ENCODE data around the gene MYADM.

MYADM gene

DNA sequence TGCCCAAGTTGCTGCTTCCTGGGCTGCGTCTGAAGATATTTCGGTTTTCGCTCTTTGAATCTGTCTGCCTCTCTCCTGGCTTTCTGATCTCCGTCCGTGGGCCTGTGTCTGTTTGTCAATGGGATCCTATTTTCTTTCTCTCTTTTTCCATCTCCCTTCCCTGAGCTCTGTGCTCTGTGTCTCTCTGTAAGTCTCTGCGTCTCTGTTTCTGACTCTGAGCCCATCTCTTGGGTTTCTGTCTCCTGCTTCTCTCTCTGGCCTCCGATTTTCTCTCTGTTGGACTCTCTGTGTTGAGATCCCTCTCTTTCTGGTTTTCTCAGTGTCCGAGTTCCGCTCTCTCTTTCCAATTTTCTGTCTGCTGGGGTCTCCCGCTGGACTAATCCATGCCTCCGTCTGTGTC, 16.1 kb downstream of the MYADM start:
- peaks cover 7% of the 10 kb centered on the region for H3K4me1 ChIP-seq (ENCODE audit: control insufficient read depth, low read length)
- no peaks in the 10 kb centered on the region for H3K9me3 ChIP-seq (ENCODE audit: control insufficient read depth, insufficient read depth, low read length)
- H3K9me2 ChIP-seq (replicated peaks; ENCODE audit: control insufficient read depth, low read length), result no peaks in the 10 kb centered on the region
- TF ChIP-seq, protein P1, sequence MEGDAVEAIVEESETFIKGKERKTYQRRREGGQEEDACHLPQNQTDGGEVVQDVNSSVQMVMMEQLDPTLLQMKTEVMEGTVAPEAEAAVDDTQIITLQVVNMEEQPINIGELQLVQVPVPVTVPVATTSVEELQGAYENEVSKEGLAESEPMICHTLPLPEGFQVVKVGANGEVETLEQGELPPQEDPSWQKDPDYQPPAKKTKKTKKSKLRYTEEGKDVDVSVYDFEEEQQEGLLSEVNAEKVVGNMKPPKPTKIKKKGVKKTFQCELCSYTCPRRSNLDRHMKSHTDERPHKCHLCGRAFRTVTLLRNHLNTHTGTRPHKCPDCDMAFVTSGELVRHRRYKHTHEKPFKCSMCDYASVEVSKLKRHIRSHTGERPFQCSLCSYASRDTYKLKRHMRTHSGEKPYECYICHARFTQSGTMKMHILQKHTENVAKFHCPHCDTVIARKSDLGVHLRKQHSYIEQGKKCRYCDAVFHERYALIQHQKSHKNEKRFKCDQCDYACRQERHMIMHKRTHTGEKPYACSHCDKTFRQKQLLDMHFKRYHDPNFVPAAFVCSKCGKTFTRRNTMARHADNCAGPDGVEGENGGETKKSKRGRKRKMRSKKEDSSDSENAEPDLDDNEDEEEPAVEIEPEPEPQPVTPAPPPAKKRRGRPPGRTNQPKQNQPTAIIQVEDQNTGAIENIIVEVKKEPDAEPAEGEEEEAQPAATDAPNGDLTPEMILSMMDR (IDR thresholded peaks at IDR 0.05; ENCODE audit: low read depth, low read length, poor library complexity, severe bottlenecking), result no peak
- no peak for TF ChIP-seq EZH2phosphoT487 (IDR thresholded peaks at IDR 0.05; ENCODE audit: borderline replicate concordance, low read length)
- no peaks in the 10 kb centered on the region for H3K36me3 ChIP-seq (ENCODE audit: control insufficient read depth, low read length)
- H3K27me3 ChIP-seq (ENCODE audit: control insufficient read depth, low read length), result peaks cover 26% of the 10 kb centered on the region
- no peaks in the 10 kb centered on the region for H4K20me1 ChIP-seq (ENCODE audit: control insufficient read depth, insufficient read depth, low read depth, low read length)
- H3K4me3 ChIP-seq (ENCODE audit: low read length), result no peak overlapping the region
- H3F3A ChIP-seq (ENCODE audit: control insufficient read depth, insufficient read depth), result no peaks in the 10 kb centered on the region
- H3K27ac ChIP-seq (ENCODE audit: low read depth, low read length), result no peak overlapping the region
- no peaks in the 10 kb centered on the region for H3K79me2 ChIP-seq (ENCODE audit: control insufficient read depth, low read length)
- H3K4me2 ChIP-seq (ENCODE audit: low read length), result no peak overlapping the region

DNA sequence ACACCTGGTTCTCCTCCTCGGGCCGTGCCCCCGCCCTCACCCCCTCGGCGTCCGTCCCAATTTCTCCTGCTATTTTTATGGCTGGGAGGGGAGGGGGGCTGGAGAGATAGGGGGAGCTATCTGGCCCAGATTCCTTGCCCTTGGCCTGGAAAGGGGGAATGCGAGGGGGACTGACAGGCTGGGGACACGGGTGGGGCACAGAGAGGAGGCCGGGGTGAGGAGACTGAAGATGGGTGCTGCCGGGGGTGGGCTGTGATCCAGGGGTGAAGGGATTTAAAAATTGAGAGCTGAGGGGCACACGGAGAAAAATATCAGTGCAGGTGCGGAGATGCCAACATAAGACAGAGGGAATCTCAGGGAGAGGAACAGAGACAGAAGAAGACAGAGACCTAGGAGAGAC, 16.6 kb downstream of the MYADM start:
- Histone ChIP-seq H3K9me3 (ENCODE audit: control insufficient read depth, insufficient read depth, low read length) (no peaks in the 10 kb centered on the region), H4K20me1 (ENCODE audit: control insufficient read depth, insufficient read depth, low read depth, low read length) (no peaks in the 10 kb centered on the region), H3K36me3 (ENCODE audit: control insufficient read depth, low read length) (no peaks in the 10 kb centered on the region), H3K27me3 (ENCODE audit: control insufficient read depth, low read length) (peaks cover 26% of the 10 kb centered on the region), H3K4me3 (ENCODE audit: low read length) (no peak overlapping the region), H3F3A (ENCODE audit: control insufficient read depth, insufficient read depth) (no peaks in the 10 kb centered on the region), H3K9me2 (replicated peaks; ENCODE audit: control insufficient read depth, low read length) (no peaks in the 10 kb centered on the region), H3K27ac (ENCODE audit: low read depth, low read length) (no peak overlapping the region), H3K4me1 (ENCODE audit: control insufficient read depth, low read length) (peaks cover 7% of the 10 kb centered on the region), H3K4me2 (ENCODE audit: low read length) (no peak overlapping the region), H3K79me2 (ENCODE audit: control insufficient read depth, low read length) (no peaks in the 10 kb centered on the region)
- TF ChIP-seq EZH2phosphoT487 (IDR thresholded peaks at IDR 0.05; ENCODE audit: borderline replicate concordance, low read length), result no peak

DNA sequence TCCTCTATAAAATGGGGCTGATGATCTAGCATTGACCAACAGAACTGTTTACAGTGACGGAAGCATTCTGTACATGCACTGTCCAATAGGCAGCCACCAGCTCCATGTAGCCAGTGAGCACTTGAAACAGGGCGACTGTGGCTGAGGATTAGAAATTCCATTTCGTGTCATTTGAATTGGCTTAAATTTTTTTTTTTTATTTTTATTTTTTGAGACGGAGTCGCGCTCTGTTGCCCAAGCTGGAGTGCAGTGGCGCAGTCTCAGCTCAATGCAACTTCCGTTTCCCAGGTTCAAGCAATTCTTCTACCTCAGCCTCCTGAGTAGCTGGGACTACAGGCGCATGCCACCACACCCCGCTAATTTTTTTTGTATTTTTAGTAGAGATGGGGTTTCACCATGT, 17.4 kb downstream of the MYADM start:
- Histone ChIP-seq H4K20me1 (ENCODE audit: control insufficient read depth, insufficient read depth, low read depth, low read length) (no peaks in the 10 kb centered on the region), H3K9me3 (ENCODE audit: control insufficient read depth, insufficient read depth, low read length) (no peaks in the 10 kb centered on the region), H3K27ac (ENCODE audit: low read depth, low read length) (no peak overlapping the region), H3K4me1 (ENCODE audit: control insufficient read depth, low read length) (peaks cover 7% of the 10 kb centered on the region), H3K79me2 (ENCODE audit: control insufficient read depth, low read length) (no peaks in the 10 kb centered on the region), H3K27me3 (ENCODE audit: control insufficient read depth, low read length) (peaks cover 26% of the 10 kb centered on the region), H3F3A (ENCODE audit: control insufficient read depth, insufficient read depth) (no peaks in the 10 kb centered on the region), H3K4me3 (ENCODE audit: low read length) (no peak overlapping the region), H3K4me2 (ENCODE audit: low read length) (no peak overlapping the region), H3K9me2 (replicated peaks; ENCODE audit: control insufficient read depth, low read length) (no peaks in the 10 kb centered on the region), H3K36me3 (ENCODE audit: control insufficient read depth, low read length) (no peaks in the 10 kb centered on the region)
- no peak for TF ChIP-seq EZH2phosphoT487 (IDR thresholded peaks at IDR 0.05; ENCODE audit: borderline replicate concordance, low read length)
- TF ChIP-seq, protein P1 (IDR thresholded peaks at IDR 0.05; ENCODE audit: low read depth, low read length, poor library complexity, severe bottlenecking), result no peak

DNA sequence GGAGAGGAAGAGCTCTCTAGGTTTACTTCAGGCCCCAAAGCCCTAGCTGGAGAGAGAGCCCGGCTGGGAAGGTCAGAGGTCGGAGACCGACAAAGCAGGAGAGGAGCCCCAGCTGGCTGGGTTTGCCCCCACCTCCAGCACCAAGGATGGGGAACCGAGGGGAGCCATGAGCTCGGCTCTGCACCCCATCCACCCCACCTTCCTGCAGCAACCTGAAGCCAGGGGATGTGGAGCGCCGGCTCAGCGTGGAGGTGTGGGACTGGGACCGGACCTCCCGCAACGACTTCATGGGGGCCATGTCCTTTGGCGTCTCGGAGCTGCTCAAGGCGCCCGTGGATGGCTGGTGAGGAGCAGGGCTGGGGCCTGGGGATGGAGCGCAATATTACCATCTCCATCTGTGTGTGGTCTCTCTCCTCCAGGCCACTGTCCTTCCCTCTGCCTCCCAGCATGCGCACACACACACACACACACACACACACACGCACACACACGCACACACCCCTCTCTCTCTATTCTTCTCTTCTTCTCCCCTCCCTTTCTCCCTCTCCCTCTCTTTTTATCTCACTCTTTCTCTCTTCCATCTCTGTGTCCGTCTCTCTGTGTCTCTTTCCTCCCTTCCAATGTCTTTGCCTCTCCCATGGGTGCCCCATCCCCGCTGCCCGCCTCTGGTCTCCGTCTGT, 24.8 kb downstream of the MYADM start:
- H3K27ac ChIP-seq (ENCODE audit: low read depth, low read length), result no peak overlapping the region

More for the DNA sequence above, 24.8 kb downstream of the MYADM start:
- Histone ChIP-seq H3K36me3 (ENCODE audit: control insufficient read depth, low read length) (no peaks in the 10 kb centered on the region), H3K4me1 (ENCODE audit: control insufficient read depth, low read length) (no peaks in the 10 kb centered on the region), H3K4me2 (ENCODE audit: low read length) (no peak overlapping the region), H3K9me2 (replicated peaks; ENCODE audit: control insufficient read depth, low read length) (no peaks in the 10 kb centered on the region), H3K4me3 (ENCODE audit: low read length) (no peak overlapping the region), H3K9me3 (ENCODE audit: control insufficient read depth, insufficient read depth, low read length) (no peaks in the 10 kb centered on the region), H3K79me2 (ENCODE audit: control insufficient read depth, low read length) (no peaks in the 10 kb centered on the region), H3K27me3 (ENCODE audit: control insufficient read depth, low read length) (no peaks in the 10 kb centered on the region), H3F3A (ENCODE audit: control insufficient read depth, insufficient read depth) (no peaks in the 10 kb centered on the region), H4K20me1 (ENCODE audit: control insufficient read depth, insufficient read depth, low read depth, low read length) (no peaks in the 10 kb centered on the region)
- TF ChIP-seq, protein P1 (IDR thresholded peaks at IDR 0.05; ENCODE audit: low read depth, low read length, poor library complexity, severe bottlenecking), result no peak
- TF ChIP-seq EZH2phosphoT487 (IDR thresholded peaks at IDR 0.05; ENCODE audit: borderline replicate concordance, low read length), result no peak
